GM12892 (cell line): ENCODE results near the gene CORO7.

ENCODE experiments used
- POLR2A ChIP-seq: IDR thresholded peaks from 2 replicates; pipeline ENCODE4 v1.6.1; 2011; ENCODE audit warnings: low read depth, low read length, control low read depth
- POLR2AphosphoS5 ChIP-seq: IDR thresholded peaks from 2 replicates; pipeline ENCODE4 v1.6.1; 2011; ENCODE audit warnings: low read depth, low read length, control low read depth
- TAF1 ChIP-seq: IDR thresholded peaks from 2 replicates; pipeline ENCODE4 v1.6.1; 2011; ENCODE audit warnings: low read depth, mild to moderate bottlenecking, control low read depth, low read length, borderline replicate concordance

DNA sequence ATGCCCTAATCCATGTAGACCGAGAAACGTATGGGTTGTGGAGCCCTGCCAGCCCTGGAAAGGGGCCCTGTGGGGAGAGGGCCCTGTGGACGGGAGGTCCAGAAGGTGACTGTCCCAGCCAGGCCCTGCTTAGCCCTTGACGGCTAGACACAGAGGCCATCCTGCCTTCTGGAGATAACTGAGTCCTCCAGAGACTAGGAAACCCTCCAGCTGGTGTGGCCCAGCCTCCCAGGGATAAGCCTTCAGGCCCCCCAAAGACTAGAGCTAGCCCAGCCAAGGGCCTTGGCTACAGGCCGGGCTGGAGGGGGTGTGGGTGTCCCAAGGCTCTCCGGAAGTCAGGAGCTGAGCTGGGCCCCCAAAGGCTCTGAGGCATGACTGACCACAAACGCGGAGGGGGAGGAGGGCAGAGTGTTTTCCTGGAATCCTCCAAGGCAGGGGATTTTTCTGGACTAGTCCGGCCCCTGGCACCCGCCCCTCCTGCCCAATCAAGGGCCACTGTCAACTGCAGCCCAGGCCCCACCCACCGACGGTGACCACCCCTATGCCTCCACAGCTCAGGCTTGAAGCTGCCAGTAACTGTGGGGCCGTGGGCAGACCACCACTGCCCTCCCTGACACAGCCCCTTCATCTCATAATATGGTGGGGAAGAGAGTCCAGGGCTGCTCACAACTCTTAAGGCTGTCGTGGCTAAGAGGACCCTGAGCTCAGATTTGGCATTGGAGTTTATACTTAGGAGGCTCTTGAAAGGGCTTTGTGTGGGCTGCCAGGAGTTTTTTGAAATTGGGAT lies 45.6 kb downstream of the CORO7 start:
- TF ChIP-seq POLR2AphosphoS5 (no peak), POLR2A (no peak), TAF1 (no peak)
